NCI-H2227 (cell line): Measurements from ENCODE around the gene ITIH2.

Experiments
- DNase-seq: peaks from one replicate; lab custom pipeline; 2025; ENCODE audit not compliant: unreplicated experiment; lab: John Stamatoyannopoulos, UW

The ITIH2 gene

GRCh38 chr10:7794251-7795026 is 91.3 kb downstream of the ITIH2 start:
- DNase-seq: no peak

- DNase-seq: no peak
Measured at GRCh38 chr10:7795605-7796004, 92.5 kb downstream of the ITIH2 start.

- no peak for DNase-seq
Measured at GRCh38 chr10:7797582-7797981, 94.5 kb downstream of the ITIH2 start.
